GM21723 (cell line): ENCODE data around the gene CFAP119.

Source experiments
- ATAC-seq: cut with Tn5 transposase; IDR thresholded peaks from one replicate; pipeline ENCODE4 v1.9.1; 2021; ENCODE audit warnings: mild to moderate bottlenecking, moderate library complexity; ENCODE audit not compliant: unreplicated experiment

CFAP119 gene

DNA sequence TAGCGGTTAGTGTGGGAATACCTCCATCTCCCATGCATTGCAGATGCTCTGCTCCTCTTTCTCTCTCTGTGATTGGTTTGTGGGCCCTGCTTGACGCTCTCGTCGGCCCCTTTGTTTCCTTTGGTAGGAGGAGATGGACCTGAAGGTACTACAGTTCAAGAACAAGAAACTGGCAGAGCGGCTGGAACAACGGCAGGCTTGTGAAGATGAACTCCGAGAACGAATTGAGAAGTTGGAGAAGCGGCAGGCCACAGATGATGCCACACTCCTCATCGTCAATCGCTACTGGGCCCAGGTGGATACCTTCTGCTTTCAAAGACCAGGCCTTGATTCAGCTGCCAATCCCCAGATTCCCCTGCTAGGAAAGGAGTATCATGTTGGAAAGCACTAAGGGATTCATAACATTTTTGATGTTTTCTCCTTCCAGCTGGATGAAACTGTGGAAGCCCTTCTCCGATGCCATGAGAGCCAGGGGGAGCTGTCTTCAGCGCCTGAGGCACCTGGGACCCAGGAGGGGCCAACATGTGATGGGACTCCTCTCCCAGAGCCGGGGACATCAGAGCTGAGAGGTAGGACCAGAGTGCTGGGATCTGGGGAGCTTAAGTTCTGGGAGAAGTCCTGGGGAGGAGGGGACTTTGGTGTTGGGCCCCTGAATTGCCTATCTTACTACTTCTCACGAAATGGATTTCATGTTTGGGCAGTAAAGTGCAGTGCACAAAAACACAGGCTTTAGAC lies 1.3 kb upstream of the CFAP119 start:
- no peak for ATAC-seq

DNA sequence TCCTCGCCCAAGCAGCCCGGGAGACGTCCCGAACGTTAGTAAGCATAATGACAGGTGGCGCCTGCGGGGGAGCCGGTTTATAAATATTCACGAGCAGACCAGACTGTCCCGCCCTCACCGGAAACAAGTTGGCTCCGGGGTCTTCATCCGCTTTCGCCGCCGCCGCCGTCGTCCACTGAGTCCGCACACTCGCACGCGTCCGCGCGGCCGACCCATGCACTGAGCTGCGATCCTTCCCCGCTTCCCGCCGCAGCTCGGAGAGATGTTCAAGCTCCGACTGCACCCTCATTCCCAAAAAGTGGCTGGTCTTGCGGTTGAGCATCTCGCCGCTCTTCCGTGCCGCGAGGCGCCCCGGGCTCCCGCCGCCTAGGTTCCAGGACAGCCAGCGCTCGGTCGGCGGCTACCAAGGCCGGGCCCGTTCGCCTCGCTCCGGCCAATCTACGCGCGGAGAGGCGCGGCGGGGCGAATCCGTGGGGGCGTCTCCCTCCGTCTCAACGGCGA lies 385 bp downstream of the CFAP119 start:
- ATAC-seq: peak; percentile 26

- no peak for ATAC-seq
Observed at GRCh38 chr16:30760577-30761426, 1.1 kb downstream of the CFAP119 start.

GRCh38 chr16:30760001-30760559 lies 1.8 kb downstream of the CFAP119 start:
- no peak for ATAC-seq

GRCh38 chr16:30758988-30759491 lies 2.8 kb downstream of the CFAP119 start:
- no peak for ATAC-seq

DNA sequence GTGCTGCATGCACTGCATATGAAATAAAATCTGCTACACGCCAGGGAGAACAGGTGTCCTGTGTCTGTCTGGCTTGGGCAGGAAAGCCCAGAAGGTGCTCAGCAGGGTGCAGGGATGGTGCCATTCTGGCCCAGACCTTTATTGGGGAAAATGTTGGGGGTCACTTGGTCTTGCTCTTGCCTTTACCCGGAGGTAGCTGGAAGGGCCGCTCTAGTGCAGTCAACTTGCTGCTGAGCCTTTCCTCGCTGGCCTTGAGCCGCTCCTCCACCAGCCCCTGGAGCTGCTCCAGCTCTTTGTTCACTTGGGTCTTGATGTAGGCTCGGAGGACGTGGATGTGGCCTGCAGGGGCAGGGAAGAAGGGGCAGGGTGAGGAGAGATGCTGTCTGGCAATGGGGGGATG lies 4.5 kb downstream of the CFAP119 start:
- ATAC-seq: no peak

DNA sequence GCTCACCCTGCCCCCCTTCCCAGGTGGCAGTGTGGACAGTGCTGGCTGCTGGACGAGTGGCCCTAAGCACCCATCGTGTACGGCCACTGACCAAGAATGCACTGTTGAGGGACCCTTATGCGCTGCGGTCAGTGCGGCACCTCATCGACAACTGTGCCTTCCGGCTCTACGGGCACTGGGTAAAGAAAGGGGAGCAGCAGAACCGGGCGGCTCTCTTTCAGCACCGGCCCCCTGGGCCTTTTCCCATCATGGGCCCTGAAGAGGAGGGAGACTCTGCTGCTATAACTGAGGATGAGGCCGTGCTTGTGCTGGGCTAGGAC lies 5.1 kb downstream of the CFAP119 start:
- no peak for ATAC-seq

GRCh38 chr16:30755955-30756780 lies 5.7 kb downstream of the CFAP119 start:
- ATAC-seq: no peak

DNA sequence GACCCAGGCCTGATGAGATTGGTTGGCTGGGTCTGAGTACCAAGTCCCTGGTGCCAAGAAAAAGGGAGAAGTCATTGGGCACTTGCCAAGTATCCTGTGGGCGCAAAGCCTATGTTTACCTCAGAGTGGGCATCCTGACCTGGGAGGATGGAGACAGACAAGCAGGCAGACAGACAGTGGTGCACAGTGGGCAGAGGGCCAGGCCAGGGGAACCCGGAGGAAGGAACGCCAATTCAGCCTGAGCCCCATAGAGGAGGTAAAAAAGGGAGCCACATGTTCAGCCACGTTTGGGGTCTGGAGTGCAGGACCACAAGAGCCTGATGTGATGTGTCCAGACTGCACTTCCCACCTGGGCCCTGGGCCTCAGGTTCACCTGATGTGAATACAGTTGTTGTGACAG lies 8.3 kb downstream of the CFAP119 start:
- no peak for ATAC-seq

DNA sequence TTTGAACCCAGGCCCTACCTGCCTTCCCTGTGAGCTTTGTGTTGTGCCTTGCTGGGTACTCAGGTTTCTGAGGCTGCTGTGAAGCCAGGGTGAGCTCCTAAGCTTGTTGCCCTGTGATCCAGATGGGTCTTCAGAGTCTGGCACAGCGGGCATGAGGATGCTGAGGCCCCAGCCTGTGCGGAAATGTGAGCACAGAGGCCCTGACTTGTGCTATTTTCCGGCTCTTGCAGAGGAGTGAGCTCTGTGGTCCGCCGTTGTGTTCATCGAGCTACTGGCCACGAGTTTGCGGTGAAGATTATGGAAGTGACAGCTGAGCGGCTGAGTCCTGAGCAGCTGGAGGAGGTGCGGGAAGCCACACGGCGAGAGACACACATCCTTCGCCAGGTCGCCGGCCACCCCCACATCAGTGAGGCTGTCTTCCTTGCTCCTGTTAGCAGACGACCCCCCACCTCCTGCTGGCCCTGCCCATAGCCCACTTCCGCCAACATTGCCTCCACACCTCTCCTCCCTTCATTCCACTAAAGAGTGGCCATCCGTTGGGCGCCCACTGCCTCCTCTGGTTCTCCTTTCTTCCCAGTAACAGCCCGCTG lies 10.9 kb downstream of the CFAP119 start:
- ATAC-seq: no peak

- ATAC-seq: no peak
Observed at GRCh38 chr16:30750201-30750600, 11.7 kb downstream of the CFAP119 start.

- ATAC-seq: peak; percentile 18
Observed at GRCh38 chr16:30748634-30749445, 13.0 kb downstream of the CFAP119 start.

GRCh38 chr16:30747799-30748633 lies 13.8 kb downstream of the CFAP119 start, which contains the start of gene PHKG2:
TSS of gene PHKG2 (plus strand) at chr16:30748425. CDS start at chr16:30748821, 396 bp downstream.
- peak; percentile 95 for ATAC-seq

DNA sequence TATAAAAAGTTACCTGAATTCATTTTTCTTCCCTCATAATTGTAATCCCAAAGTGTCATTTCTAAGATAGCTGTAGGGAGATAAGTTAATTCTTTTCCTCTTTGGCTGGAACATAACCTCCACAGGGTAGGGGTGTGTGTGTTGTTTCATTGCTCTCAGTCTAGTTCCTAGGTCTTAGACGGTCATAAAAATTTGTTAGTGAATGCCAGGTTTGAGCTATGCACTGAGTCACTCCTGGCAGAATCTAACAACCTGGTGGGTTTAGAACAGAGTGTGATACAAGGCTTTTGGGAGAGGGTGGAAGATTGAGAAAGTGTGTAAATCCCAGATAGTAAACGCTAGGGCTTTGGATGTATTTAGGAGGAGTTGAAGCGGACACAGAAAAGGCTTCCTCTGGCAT lies 14.5 kb downstream of the CFAP119 start:
- no peak for ATAC-seq

- ATAC-seq: no peak
Observed at GRCh38 chr16:30746638-30747175, 15.2 kb downstream of the CFAP119 start.

DNA sequence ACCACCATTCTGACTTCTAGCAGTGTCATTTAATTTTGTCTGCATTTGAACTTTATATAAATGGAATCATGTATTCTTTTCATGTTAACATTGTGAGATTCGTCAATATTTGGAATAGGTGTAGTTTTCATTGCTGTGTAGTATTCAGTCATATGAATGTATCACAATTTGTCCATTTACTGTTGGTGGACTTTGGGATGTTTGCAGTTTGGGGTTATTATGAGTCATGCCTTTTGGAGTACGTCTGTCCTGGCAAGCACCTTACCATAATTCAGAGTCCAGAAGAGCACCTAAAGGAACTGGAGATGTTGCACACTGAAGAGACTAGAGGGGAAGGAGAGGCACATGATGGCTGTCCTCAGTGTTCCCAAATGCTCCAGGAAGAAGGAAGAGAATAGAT lies 16.8 kb downstream of the CFAP119 start:
- ATAC-seq: no peak

DNA sequence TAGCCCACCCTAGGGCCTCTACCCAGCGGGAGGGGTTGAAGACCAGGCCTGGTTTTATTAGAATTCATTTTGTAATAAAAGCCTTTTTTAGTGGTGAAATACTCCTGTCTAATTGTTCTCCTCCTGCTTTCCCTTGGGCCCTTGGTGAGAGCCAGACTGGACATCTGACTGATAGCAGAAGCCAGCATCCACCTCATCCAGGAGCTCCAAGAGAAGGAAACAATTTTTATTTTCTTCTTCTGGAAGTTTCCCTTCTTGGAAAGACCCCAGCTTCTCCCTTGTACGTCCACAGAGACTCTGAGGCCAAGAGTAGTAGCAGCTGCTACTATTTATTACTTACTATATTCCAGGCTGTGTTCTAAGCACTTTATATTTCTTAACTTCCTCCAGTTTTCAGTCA lies 17.7 kb downstream of the CFAP119 start:
- ATAC-seq: no peak

DNA sequence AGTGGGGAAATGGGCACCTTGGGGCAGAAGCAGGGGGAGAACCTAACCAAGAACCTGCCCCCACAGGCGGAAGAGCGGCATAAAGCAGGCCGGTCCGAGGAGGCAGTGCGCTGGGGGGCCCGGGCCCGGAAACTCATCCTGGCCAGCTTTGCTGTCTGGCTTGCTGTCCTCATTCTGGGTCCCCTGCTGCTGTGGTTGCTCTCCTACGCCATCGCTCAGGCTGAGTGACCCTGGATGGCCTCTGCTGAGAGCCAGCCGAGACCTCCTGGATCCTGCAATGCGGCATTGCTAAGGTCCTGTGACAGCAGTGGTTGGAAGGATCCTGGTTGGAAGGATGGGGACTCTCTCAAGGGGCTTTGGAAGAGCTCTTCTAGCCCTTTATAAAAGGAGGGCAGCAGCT lies 18.1 kb downstream of the CFAP119 start:
- ATAC-seq: no peak
